ENCODE data around the gene SLC39A2. TPM values are rescaled to one million over a fixed set of nuclear protein-coding genes. Genes with fewer than 3 reads are reported as not detected.
"Not testable (repeated sequence)": the region's sequence is repeated elsewhere in the genome, so short reads cannot be mapped to it uniquely, and the experiment has no call there.

Gene SLC39A2
- total RNA-seq, result under 1 TPM in 4 of 8 experiments, not detected in 4; 0.11 to 0.47 (median 0.39) TPM

- ATAC-seq (replicated peaks in 6 of 8), result peak in 3 of 8 experiments; percentile 88 to 99 (median 99)
- WGBS, 10 experiments, result 0 to 100% (median 49%) methylated on average over 1 to 3 of the region's 6 CpGs; no CpG with 5 or more reads in 3 of the 10 experiments
- Histone ChIP-seq H3K4me1 (replicated peaks in 1 of 2) (no peaks in the 10 kb centered on the region), H3K4me3 (no peak within 1 kb of the TSS), H3K27ac (no peak within 1 kb of the TSS)
- in situ Hi-C loops (cut with MboI; ENCODE audit: low pct_unique_long_range_greater_than_20kb in 2 of 9, low sequenced_read_pairs in 9 of 9, unreplicated experiment in 9 of 9), result no loop called here
These were observed at the start of gene SLC39A2 for GRCh38 chr14:20998674-20999366. SLC39A2 (plus strand) TSS chr14:20999293; CDS start chr14:20999447, 154 bp downstream.

GRCh38 chr14:20954736-20955537 lies 44.2 kb upstream of the SLC39A2 start, which contains the start of gene RNASE2:
RNASE2 (plus strand) TSS chr14:20955487; CDS start chr14:20955772, 285 bp downstream.
- not testable (repeated sequence) for H3K4me1 ChIP-seq (replicated peaks in 1 of 2); ATAC-seq (replicated peaks in 6 of 8); H3K27ac ChIP-seq; H3K4me3 ChIP-seq
- 0 to 100% (median 76%) methylated on average over 1 to 3 of the region's 4 CpGs; no CpG with 5 or more reads in 4 of the 10 experiments for WGBS, 10 experiments
- in situ Hi-C loops (cut with MboI; ENCODE audit: low pct_unique_long_range_greater_than_20kb in 2 of 9, low sequenced_read_pairs in 9 of 9, unreplicated experiment in 9 of 9), result loop anchor here in 2 of 9 experiments (25.0 kb wide), 2 partner anchors 93 to 243 kb away; no protein-coding TSS in a partner anchor

GRCh38 chr14:20955538-20955873 lies 43.6 kb upstream of the SLC39A2 start:
- WGBS, 10 experiments, result 52 to 80% (median 67%) methylated on average over 1 to 4 of the region's 5 CpGs; no CpG with 5 or more reads in 5 of the 10 experiments
- not testable (repeated sequence) for H3K4me1 ChIP-seq (replicated peaks in 1 of 2); H3K4me3 ChIP-seq; ATAC-seq (replicated peaks in 6 of 8); H3K27ac ChIP-seq
- in situ Hi-C loops (cut with MboI; ENCODE audit: low pct_unique_long_range_greater_than_20kb in 2 of 9, low sequenced_read_pairs in 9 of 9, unreplicated experiment in 9 of 9), result loop anchor here in 2 of 9 experiments (25.0 kb wide), 2 partner anchors 93 to 243 kb away; no protein-coding TSS in a partner anchor

- H3K4me1 ChIP-seq (replicated peaks in 1 of 2), result no peaks in the 10 kb centered on the region
- in situ Hi-C loops (cut with MboI; ENCODE audit: low pct_unique_long_range_greater_than_20kb in 2 of 9, low sequenced_read_pairs in 9 of 9, unreplicated experiment in 9 of 9), result loop anchor here in 2 of 9 experiments (25.0 kb wide), 2 partner anchors 94 to 244 kb away; no protein-coding TSS in a partner anchor
- no peak for ATAC-seq (replicated peaks in 6 of 8)
- WGBS, 10 experiments, result 66 to 86% (median 81%) methylated on average over 3 to 11 of the region's 11 CpGs; no CpG with 5 or more reads in 1 of the 10 experiments
- no peak overlapping the region for H3K4me3 ChIP-seq
- no peak overlapping the region for H3K27ac ChIP-seq
These were observed 42.6 kb upstream of the SLC39A2 start for GRCh38 chr14:20956376-20956976.

GRCh38 chr14:20958946-20959345 lies 40.1 kb upstream of the SLC39A2 start:
- in situ Hi-C loops (cut with MboI; ENCODE audit: low pct_unique_long_range_greater_than_20kb in 2 of 9, low sequenced_read_pairs in 9 of 9, unreplicated experiment in 9 of 9), result loop anchor here in 2 of 9 experiments (25.0 kb wide), 2 partner anchors 97 to 247 kb away; no protein-coding TSS in a partner anchor
- ATAC-seq (replicated peaks in 6 of 8); H3K27ac ChIP-seq: not testable (repeated sequence)

GRCh38 chr14:20969336-20969735 lies 29.8 kb upstream of the SLC39A2 start:
- WGBS, 10 experiments, result 33 to 100% (median 79%) methylated on average over 1 to 3 of the region's 3 CpGs; no CpG with 5 or more reads in 1 of the 10 experiments
- Histone ChIP-seq H3K27ac (no peak overlapping the region), H3K4me3 (no peak overlapping the region), H3K4me1 (replicated peaks in 1 of 2) (peaks cover 0 to 4% of the 10 kb centered on the region in 2 donors)
- in situ Hi-C loops (cut with MboI; ENCODE audit: low pct_unique_long_range_greater_than_20kb in 2 of 9, low sequenced_read_pairs in 9 of 9, unreplicated experiment in 9 of 9), result loop anchor here in 2 of 9 experiments (25.0 kb wide), 2 partner anchors 107 to 257 kb away; no protein-coding TSS in a partner anchor
- ATAC-seq (replicated peaks in 6 of 8), result no peak

More at GRCh38 chr14:20958946-20959345, 40.1 kb upstream of the SLC39A2 start:
- not testable (repeated sequence) for H3K4me1 ChIP-seq (replicated peaks in 1 of 2); H3K4me3 ChIP-seq

- Histone ChIP-seq H3K27ac (peak overlapping the region in 1 of 2 donors; percentile 15), H3K4me1 (replicated peaks in 1 of 2) (peaks cover 0 to 4% of the 10 kb centered on the region in 2 donors), H3K4me3 (peak overlapping the region; percentile 45 to 56 (median 46))
- peak; percentile 1 to 10 (median 4) for ATAC-seq (replicated peaks in 6 of 8)
- 11 to 81% (median 34%) methylated on average over 1 to 10 of the region's 10 CpGs; no CpG with 5 or more reads in 3 of the 10 experiments for WGBS, 10 experiments
- in situ Hi-C loops (cut with MboI; ENCODE audit: low pct_unique_long_range_greater_than_20kb in 2 of 9, low sequenced_read_pairs in 9 of 9, unreplicated experiment in 9 of 9), result loop anchor here in 3 of 9 experiments (10.0 to 25.0 kb wide), 4 partner anchors 108 to 276 kb away; no protein-coding TSS in a partner anchor
These were observed 28.5 kb upstream of the SLC39A2 start for GRCh38 chr14:20970647-20970982.

- Histone ChIP-seq H3K27ac (peak overlapping the region; percentile 15 to 52), H3K4me3 (peak overlapping the region; percentile 45 to 56 (median 46)), H3K4me1 (replicated peaks in 1 of 2) (peaks cover 0 to 4% of the 10 kb centered on the region in 2 donors)
- peak; percentile 84 to 96 (median 94) for ATAC-seq (replicated peaks in 6 of 8)
- WGBS, 10 experiments, result 0% methylated on average over 1 to 7 of the region's 47 CpGs; no CpG with 5 or more reads in 4 of the 10 experiments
- in situ Hi-C loops (cut with MboI; ENCODE audit: low pct_unique_long_range_greater_than_20kb in 2 of 9, low sequenced_read_pairs in 9 of 9, unreplicated experiment in 9 of 9), result loop anchor here in 3 of 9 experiments (10.0 to 25.0 kb wide), 4 partner anchors 109 to 276 kb away; no protein-coding TSS in a partner anchor
These were observed 27.9 kb upstream of the SLC39A2 start for GRCh38 chr14:20970983-20971704.

- no peak for ATAC-seq (replicated peaks in 6 of 8)
- 0 to 100% (median 29%) methylated on average over 1 to 5 of the region's 8 CpGs; no CpG with 5 or more reads in 4 of the 10 experiments for WGBS, 10 experiments
- in situ Hi-C loops (cut with MboI; ENCODE audit: low pct_unique_long_range_greater_than_20kb in 2 of 9, low sequenced_read_pairs in 9 of 9, unreplicated experiment in 9 of 9), result loop anchor here in 3 of 9 experiments (10.0 to 25.0 kb wide), 4 partner anchors 109 to 277 kb away; no protein-coding TSS in a partner anchor
- H3K4me1 ChIP-seq (replicated peaks in 1 of 2), result peaks cover 0 to 4% of the 10 kb centered on the region in 2 donors
- no peak overlapping the region for H3K27ac ChIP-seq
- peak overlapping the region; percentile 45 to 56 (median 46) for H3K4me3 ChIP-seq
These were observed 27.4 kb upstream of the SLC39A2 start for GRCh38 chr14:20971705-20972021.

GRCh38 chr14:20973501-20973900 lies 25.6 kb upstream of the SLC39A2 start:
- WGBS, 10 experiments, result 75 to 100% (median 100%) methylated on average over 1 to 2 of the region's 3 CpGs; no CpG with 5 or more reads in 4 of the 10 experiments
- no peak overlapping the region for H3K27ac ChIP-seq
- H3K4me3 ChIP-seq, result no peak overlapping the region
- ATAC-seq (replicated peaks in 6 of 8), result no peak
- in situ Hi-C loops (cut with MboI; ENCODE audit: low pct_unique_long_range_greater_than_20kb in 2 of 9, low sequenced_read_pairs in 9 of 9, unreplicated experiment in 9 of 9), result loop anchor here in 3 of 9 experiments (10.0 to 25.0 kb wide), 4 partner anchors 111 to 279 kb away; no protein-coding TSS in a partner anchor
- H3K4me1 ChIP-seq (replicated peaks in 1 of 2), result peaks cover 0 to 4% of the 10 kb centered on the region in 2 donors

GRCh38 chr14:20976291-20976690 lies 22.8 kb upstream of the SLC39A2 start:
- Histone ChIP-seq H3K4me1 (replicated peaks in 1 of 2) (no peaks in the 10 kb centered on the region), H3K4me3 (no peak overlapping the region), H3K27ac (no peak overlapping the region)
- in situ Hi-C loops (cut with MboI; ENCODE audit: low pct_unique_long_range_greater_than_20kb in 2 of 9, low sequenced_read_pairs in 9 of 9, unreplicated experiment in 9 of 9), result loop anchor here in 2 of 9 experiments (10.0 kb wide), 2 partner anchors 121 to 281 kb away; no protein-coding TSS in a partner anchor
- WGBS, 10 experiments, result 60 to 100% (median 100%) methylated on average over 1 of the region's 1 CpG; no CpG with 5 or more reads in 5 of the 10 experiments
- no peak for ATAC-seq (replicated peaks in 6 of 8)

Measured in motor neuron (in vitro differentiated cells).